Body of pancreas (tissue), 4 donors: Measurements from ENCODE around the gene MAP3K13. TPM values are rescaled to one million over a fixed set of nuclear protein-coding genes. Genes with fewer than 3 reads are reported as not detected.
A peak's percentile ranks its signal among the peaks of the same experiment; 100 is the strongest.

Experiments used
- ATAC-seq: fragments of 150-250 bp; one replicate; pipeline ENCODE4 v1.9.1; 2016
- DNase-seq, 4 donors: peaks; one replicate each; pipeline ENCODE4 v3.0.0-alpha.2; 2019
- H3K27ac ChIP-seq, 4 donors: fragments of 200-600 bp; sonication (generic); 1 replicate in 3 of 4; 2 replicates in 1 of 4; pipeline versions ENCODE4 v1.5.1 to v1.6.1; 2016 to 2019; ENCODE audit warnings: mild to moderate bottlenecking in 1 of 4, mixed read lengths in 1 of 4, moderate library complexity in 1 of 4
- H3K27me3 ChIP-seq, 2 donors: fragments of 200-600 bp; sonication (generic); one replicate each; pipeline ENCODE4 v1.6.0; 2016; ENCODE audit warnings: mild to moderate bottlenecking in 1 of 2
- H3K36me3 ChIP-seq, 2 donors: fragments of 200-600 bp; sonication (generic); replicated peaks in 1 of 2; 2 replicates each; pipeline ENCODE4 v1.5.1; 2016; ENCODE audit warnings: low read depth in 2 of 2; ENCODE audit not compliant: insufficient read depth in 1 of 2
- H3K4me1 ChIP-seq: fragments of 200-600 bp; sonication (generic); one replicate; pipeline ENCODE4 v1.6.0; 2016
- H3K4me3 ChIP-seq, 2 donors: fragments of 200-600 bp; sonication (generic); 1 replicate in 1 of 2; 2 replicates in 1 of 2; pipeline ENCODE4 v1.5.1; 2016 to 2019
- H3K9me3 ChIP-seq, 3 donors: fragments of 200-600 bp; sonication (generic); 1 replicate in 2 of 3; 2 replicates in 1 of 3; pipeline ENCODE4 v1.5.1; 2016
- POLR2A ChIP-seq, 3 donors: fragments of 450-650 bp; IDR thresholded peaks; one replicate each; pipeline ENCODE4 v1.6.1; 2016; ENCODE audit warnings: antibody characterized with exemption in 3 of 3, mild to moderate bottlenecking in 2 of 3
- WGBS, 2 donors: methylation state at CpG; one replicate each; pipeline ENCODE4 v1.1.5; 2017; 5-methylcytosine and 5-hydroxymethylcytosine counted together
- intact Hi-C: fragments of 100-400 bp; cut with DNase I; formaldehyde crosslinking; loops from one replicate; pipeline ENCODE4 v1.15.1; 2023
- total RNA-seq, 2 donors: library from RNA; depleted of rRNA; stranded (reverse); fragments of >200 nt; gene quantifications; one replicate each; pipeline ENCODE4 v1.1.0, GENCODE V29; 2016
- TF ChIP-seq, protein P1 (sequence below), 7 experiments: fragments of 450-650 bp in 4 of 7; fragments of 200-600 bp in 3 of 7; sonication (generic) in 3 of 7; IDR thresholded peaks; one replicate each; pipeline ENCODE4 v1.5.1; 2016 to 2019; ENCODE audit warnings: antibody characterized with exemption in 7 of 7

The MAP3K13 gene
- total RNA-seq, 2 donors from 2014 or later: 20.0 to 27.4 TPM

DNA sequence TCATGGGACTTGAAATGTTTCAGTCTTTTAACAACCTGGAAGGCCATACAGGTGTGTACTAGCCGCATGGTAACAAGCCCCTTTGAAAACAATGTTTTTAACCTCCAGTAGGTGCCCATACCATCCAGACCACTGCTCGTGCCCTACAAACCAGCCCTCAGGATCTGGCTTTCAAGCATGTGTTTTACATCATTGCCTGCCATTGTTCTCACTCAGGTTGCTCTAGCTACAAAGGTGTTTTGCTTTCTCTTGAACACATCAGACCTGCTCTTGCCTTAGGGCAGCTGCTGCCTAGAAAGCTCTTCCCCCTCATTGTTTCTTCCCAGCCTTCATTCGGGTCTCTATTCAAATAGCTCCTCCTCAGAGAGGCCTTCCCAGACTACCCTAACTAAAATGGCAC lies 32.3 kb upstream of the MAP3K13 start:
- no peaks in the 10 kb centered on the region for H3K36me3 ChIP-seq
- no peaks in the 10 kb centered on the region for H3K9me3 ChIP-seq
- TF ChIP-seq, protein P1, sequence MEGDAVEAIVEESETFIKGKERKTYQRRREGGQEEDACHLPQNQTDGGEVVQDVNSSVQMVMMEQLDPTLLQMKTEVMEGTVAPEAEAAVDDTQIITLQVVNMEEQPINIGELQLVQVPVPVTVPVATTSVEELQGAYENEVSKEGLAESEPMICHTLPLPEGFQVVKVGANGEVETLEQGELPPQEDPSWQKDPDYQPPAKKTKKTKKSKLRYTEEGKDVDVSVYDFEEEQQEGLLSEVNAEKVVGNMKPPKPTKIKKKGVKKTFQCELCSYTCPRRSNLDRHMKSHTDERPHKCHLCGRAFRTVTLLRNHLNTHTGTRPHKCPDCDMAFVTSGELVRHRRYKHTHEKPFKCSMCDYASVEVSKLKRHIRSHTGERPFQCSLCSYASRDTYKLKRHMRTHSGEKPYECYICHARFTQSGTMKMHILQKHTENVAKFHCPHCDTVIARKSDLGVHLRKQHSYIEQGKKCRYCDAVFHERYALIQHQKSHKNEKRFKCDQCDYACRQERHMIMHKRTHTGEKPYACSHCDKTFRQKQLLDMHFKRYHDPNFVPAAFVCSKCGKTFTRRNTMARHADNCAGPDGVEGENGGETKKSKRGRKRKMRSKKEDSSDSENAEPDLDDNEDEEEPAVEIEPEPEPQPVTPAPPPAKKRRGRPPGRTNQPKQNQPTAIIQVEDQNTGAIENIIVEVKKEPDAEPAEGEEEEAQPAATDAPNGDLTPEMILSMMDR (IDR thresholded peaks at IDR 0.05): no peak
- TF ChIP-seq POLR2A (IDR thresholded peaks at IDR 0.05): peak in 2 of 3 donors; percentile 26 to 27
- ATAC-seq (peak; percentile 8), DNase-seq (peak in 3 of 4 donors; percentile 19 to 32 (median 20))
- H3K27ac ChIP-seq: peak overlapping the region; percentile 71 to 91 (median 82)
- H3K4me1 ChIP-seq: peaks cover 55% of the 10 kb centered on the region
- H3K27me3 ChIP-seq: no peaks in the 10 kb centered on the region
- peak overlapping the region in 1 of 2 donors; percentile 1 for H3K4me3 ChIP-seq
- intact Hi-C loops: no loop called here
- 22 to 25% methylated on average over 3 of the region's 3 CpGs for WGBS, 2 donors

DNA sequence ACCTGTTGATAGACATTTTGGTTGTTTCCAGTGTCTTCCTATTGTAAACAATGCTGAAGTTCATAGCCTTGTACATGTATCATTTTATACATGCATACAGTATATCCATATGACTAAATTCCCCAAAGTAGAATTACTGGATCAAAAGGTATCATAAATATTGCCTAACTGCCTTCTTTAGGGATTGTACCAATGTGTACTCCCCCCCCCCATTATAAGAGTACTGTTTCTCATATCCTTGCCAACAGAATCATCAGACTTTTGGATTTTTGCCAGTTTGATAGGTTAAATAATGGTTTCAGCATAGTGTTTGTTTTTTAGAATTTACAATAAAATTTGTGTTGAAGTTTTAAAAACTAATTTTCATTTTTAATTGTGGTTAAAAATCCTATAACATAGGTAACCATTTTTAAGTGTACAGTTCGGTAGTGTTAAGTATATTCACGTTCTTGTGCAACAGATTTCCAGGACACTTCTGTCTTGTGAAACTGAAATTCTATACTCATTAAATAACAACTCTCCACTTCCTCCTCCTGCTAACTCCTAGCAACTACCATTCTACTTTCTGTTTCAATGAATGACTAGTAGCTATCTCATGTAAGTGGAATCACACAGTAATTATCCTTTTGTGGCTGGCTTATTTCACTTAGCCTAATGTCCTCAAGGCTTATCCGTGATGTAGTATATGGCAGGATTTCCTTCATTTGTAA lies 30.8 kb upstream of the MAP3K13 start:
- H3K4me3 ChIP-seq: no peak overlapping the region
- DNase-seq: no peak
- H3K9me3 ChIP-seq: no peaks in the 10 kb centered on the region
- ATAC-seq: peak; percentile 41
- TF ChIP-seq, protein P1 (IDR thresholded peaks at IDR 0.05): no peak
- no peak for TF ChIP-seq POLR2A (IDR thresholded peaks at IDR 0.05)
- no peaks in the 10 kb centered on the region for H3K27me3 ChIP-seq
- peak overlapping the region; percentile 22 to 91 (median 75) for H3K27ac ChIP-seq
- 11 to 13% methylated on average over 3 of the region's 3 CpGs for WGBS, 2 donors
- no peaks in the 10 kb centered on the region for H3K36me3 ChIP-seq
- H3K4me1 ChIP-seq: peaks cover 60% of the 10 kb centered on the region
- intact Hi-C loops: no loop called here

DNA sequence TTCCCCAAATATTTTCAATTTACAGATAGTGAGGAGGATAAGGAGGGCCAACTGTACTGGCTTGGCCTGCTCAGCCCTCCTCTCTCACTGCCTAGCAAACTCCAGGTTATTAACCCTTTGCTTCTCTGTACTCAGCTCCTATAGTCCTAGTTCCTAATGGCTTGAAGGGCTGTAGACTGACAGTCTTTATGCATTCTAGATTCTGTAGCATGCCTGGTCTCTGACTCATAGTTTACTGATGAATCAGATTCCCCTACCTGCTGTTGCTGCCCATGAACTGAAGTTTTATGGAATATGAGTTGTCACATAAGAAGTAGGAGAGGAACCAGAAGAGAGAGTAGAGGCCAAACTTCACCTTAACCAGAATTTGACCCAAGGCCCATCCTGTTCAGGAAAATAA lies 27.1 kb upstream of the MAP3K13 start:
- Histone ChIP-seq H3K27me3 (no peaks in the 10 kb centered on the region), H3K36me3 (no peaks in the 10 kb centered on the region), H3K4me3 (no peak overlapping the region), H3K4me1 (peaks cover 67% of the 10 kb centered on the region), H3K27ac (peak overlapping the region in 2 of 4 donors; percentile 80 to 87), H3K9me3 (no peaks in the 10 kb centered on the region)
- no peak for TF ChIP-seq POLR2A (IDR thresholded peaks at IDR 0.05)
- TF ChIP-seq, protein P1 (IDR thresholded peaks at IDR 0.05): no peak
- DNase-seq (no peak), ATAC-seq (no peak)
- intact Hi-C loops: no loop called here

DNA sequence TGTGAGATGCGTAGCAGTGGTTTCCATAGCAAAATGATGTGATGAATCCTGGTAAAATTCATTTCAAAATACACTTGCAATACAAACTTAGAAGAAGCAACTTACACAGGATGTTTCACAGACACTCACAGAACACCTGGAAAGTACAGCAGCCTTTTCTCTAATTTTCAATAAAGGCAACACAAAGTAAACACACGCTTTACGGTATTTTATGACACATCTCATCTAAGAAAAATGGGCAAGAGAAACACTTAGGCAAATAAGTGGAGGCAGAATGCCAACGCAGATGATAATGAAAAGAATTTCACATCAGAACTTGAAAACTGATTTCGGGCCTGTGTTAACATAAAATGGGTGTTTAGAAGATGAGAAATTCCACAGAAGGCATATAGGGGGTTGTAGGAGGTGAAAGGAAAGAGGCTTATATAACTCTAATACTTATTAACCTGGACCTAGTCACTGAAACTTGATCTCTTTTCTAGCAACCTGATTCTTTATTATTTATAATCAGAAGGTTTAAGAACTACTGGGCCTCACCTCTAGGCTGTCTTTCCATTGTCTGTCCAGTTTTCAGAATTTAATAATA lies 25.6 kb upstream of the MAP3K13 start:
- TF ChIP-seq, protein P1 (IDR thresholded peaks at IDR 0.05): peak in 5 of 7 experiments; percentile 15 to 54 (median 45)
- TF ChIP-seq POLR2A (IDR thresholded peaks at IDR 0.05): no peak
- Histone ChIP-seq H3K4me1 (peaks cover 69% of the 10 kb centered on the region), H3K36me3 (no peaks in the 10 kb centered on the region), H3K27ac (peak overlapping the region; percentile 64 to 87 (median 72)), H3K4me3 (no peak overlapping the region), H3K27me3 (no peaks in the 10 kb centered on the region), H3K9me3 (no peaks in the 10 kb centered on the region)
- DNase-seq: peak in 3 of 4 donors; percentile 19 to 66 (median 44)
- intact Hi-C loops: no loop called here
- 20 to 21% methylated on average over 5 of the region's 5 CpGs for WGBS, 2 donors
- ATAC-seq: peak; percentile 86
